Rectal smooth muscle tissue (tissue), 1 donor: ENCODE measurements around the gene DPP3.
A peak's percentile ranks its signal among the peaks of the same experiment; 100 is the strongest.
"Not testable (repeated sequence)": the region's sequence is repeated elsewhere in the genome, so short reads cannot be mapped to it uniquely, and the experiment has no call there.

Source experiments
- H3K27ac ChIP-seq: one replicate; pipeline ENCODE4 v1.7.0; 2013; ENCODE audit warnings: low read depth, low read length, inconsistent platforms
- H3K27me3 ChIP-seq: one replicate; pipeline ENCODE4 v1.7.0; 2013; ENCODE audit warnings: low read length; ENCODE audit not compliant: control insufficient read depth, insufficient read depth
- H3K36me3 ChIP-seq: one replicate; pipeline ENCODE4 v1.7.0; 2013; ENCODE audit warnings: low read length; ENCODE audit not compliant: control insufficient read depth, insufficient read depth
- H3K4me1 ChIP-seq: one replicate; pipeline ENCODE4 v1.7.0; 2013; ENCODE audit warnings: low read length; ENCODE audit not compliant: control insufficient read depth, insufficient read depth
- H3K4me3 ChIP-seq: one replicate; pipeline ENCODE4 v1.7.0; 2013; ENCODE audit warnings: low read length
- H3K9ac ChIP-seq: one replicate; pipeline ENCODE4 v1.7.0; 2013; ENCODE audit warnings: low read length

DPP3 gene

DNA sequence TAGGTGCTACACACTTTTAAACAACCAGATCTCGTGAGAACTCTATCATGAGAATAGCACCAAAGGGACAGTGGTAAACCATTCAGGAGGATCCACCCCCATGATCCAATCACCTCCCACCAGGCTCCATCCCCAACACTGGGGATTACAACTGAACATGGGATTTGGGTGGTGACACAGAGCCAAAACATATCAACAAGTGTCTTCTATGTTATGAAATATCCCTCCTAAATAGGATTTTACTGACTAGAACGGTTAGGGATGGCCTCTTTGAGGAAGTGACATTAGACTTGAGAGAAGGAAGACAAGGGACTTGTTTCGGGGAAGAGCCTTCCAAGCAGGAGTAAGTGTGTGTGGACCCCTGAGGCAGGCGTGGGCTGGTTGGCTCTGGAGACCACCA is 29.7 kb upstream of the DPP3 start:
- Histone ChIP-seq H3K4me1 (no peaks in the 10 kb centered on the region), H3K4me3 (no peak overlapping the region), H3K27me3 (no peaks in the 10 kb centered on the region), H3K27ac (no peak overlapping the region), H3K36me3 (no peaks in the 10 kb centered on the region), H3K9ac (no peak overlapping the region)

DNA sequence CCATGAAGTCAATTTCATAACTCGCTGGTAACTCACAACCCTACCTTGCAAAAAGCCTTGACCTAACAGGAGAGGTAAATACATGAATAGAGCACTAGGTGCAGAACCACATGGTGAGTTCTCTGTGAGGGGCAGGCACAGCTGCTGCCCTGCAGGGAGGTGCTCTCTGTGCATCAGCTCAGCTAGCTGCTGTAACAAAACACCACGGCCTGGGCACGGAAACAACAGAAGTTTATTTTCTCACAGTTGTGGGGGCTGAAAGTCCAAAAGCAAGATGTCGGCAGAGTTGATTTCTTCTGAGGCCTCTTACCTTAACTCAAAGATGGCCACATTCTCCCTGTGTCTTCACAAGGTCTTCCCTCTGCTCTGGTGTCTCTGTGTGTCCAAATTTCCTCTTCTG is 28.6 kb upstream of the DPP3 start:
- no peaks in the 10 kb centered on the region for H3K4me1 ChIP-seq
- no peak overlapping the region for H3K9ac ChIP-seq
- H3K4me3 ChIP-seq: no peak overlapping the region
- no peaks in the 10 kb centered on the region for H3K27me3 ChIP-seq
- H3K36me3 ChIP-seq: no peaks in the 10 kb centered on the region
- no peak overlapping the region for H3K27ac ChIP-seq

DNA sequence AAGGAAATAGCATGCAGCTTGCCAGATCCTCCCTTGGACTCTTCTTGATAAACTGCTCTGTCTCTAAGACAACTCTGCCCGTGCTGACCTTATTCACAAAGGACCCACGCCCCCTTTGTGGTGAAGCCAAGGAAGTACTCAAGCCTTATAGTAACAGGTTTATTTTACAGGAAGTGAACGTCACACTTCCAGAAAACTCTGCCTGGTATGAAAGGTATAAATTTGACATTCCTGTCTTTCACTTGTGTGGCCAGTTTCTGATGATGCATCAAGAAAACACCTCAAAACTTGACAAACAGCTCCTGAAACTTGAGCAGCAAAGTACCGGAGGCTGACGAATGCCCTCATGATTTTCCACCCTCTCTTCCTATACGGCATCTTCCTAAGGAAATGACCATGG is 26.0 kb upstream of the DPP3 start:
- Histone ChIP-seq H3K27me3 (no peaks in the 10 kb centered on the region), H3K4me3 (no peak overlapping the region), H3K4me1 (no peaks in the 10 kb centered on the region), H3K9ac (no peak overlapping the region), H3K36me3 (no peaks in the 10 kb centered on the region), H3K27ac (no peak overlapping the region)

DNA sequence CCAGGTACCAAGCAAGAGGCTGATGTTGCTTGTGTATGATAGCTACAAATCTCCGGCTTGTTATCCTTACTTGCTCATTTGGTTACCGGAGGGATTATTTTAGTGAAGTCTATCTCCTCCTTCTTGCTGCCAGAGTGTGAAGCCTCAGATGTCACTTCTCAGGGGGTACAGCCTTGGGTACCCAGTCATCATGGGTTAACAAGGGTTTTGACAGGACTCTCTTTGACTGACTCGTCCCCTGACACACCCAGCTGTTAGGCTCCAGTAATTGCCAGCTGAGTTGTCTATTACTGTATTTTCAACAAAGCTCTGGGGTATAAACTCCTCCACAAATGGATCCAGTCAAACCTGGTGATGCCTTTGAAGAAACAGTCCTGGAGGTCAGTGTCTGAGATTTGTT is 25.4 kb upstream of the DPP3 start:
- Histone ChIP-seq H3K27me3 (no peaks in the 10 kb centered on the region), H3K4me3 (no peak overlapping the region), H3K27ac (no peak overlapping the region), H3K4me1 (no peaks in the 10 kb centered on the region), H3K9ac (no peak overlapping the region), H3K36me3 (no peaks in the 10 kb centered on the region)

DNA sequence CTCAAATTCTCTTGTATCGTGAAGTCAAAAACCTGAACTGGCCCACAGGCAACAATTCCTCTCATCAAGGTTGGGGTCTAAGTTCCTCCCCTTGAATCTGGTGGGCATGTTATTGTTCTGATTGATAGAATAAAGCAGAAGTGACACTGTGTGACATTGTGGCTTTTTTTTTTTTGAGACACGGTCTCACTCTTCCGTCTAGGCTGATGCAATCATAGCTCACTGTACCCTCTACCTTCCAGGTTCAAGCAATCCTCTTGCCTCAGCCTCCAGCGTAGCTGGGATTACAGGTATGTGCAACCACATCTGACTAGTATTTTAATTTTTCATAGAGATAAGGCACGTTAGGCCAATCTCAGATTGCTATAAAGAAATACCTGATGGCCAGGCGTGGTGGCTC is 22.4 kb upstream of the DPP3 start:
- Histone ChIP-seq H3K4me3 (no peak overlapping the region), H3K27me3 (no peaks in the 10 kb centered on the region)

DNA sequence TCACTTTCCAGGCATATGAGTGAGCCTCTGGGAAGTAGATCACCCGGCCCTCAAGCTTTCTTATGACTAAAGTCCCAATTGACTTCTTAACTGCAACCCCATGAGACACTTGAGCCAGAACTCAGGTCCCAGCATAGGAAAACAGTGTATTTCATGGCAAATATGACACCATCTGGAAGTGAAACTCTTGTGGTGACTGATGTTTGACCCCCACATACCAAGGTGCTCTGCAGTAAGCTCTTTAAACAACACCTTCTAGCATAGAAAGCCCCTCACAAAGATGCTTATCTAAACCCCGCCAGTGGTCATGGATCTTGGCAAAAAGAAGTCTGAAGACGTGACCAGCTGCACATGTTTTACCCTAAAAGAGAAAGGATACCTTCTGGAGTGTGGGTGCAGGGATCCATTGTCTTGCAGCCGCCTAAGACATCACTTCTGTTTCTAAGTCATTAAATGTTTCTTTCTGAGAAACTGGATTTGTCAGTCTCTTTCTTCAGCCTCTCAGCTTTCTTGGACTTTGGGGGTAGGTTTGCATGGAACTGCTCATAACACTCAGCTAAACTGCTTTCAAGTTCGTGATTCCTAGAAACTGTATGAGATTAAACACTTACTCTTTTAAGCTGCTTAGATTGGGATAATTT is 21.0 kb upstream of the DPP3 start:
- Histone ChIP-seq H3K4me3 (no peak overlapping the region), H3K4me1 (no peaks in the 10 kb centered on the region), H3K27ac (no peak overlapping the region), H3K27me3 (no peaks in the 10 kb centered on the region), H3K9ac (no peak overlapping the region), H3K36me3 (no peaks in the 10 kb centered on the region)

More for the DNA sequence above, 22.4 kb upstream of the DPP3 start:
- H3K4me1 ChIP-seq: no peaks in the 10 kb centered on the region
- no peaks in the 10 kb centered on the region for H3K36me3 ChIP-seq
- H3K27ac ChIP-seq: no peak overlapping the region
- H3K9ac ChIP-seq: no peak overlapping the region

DNA sequence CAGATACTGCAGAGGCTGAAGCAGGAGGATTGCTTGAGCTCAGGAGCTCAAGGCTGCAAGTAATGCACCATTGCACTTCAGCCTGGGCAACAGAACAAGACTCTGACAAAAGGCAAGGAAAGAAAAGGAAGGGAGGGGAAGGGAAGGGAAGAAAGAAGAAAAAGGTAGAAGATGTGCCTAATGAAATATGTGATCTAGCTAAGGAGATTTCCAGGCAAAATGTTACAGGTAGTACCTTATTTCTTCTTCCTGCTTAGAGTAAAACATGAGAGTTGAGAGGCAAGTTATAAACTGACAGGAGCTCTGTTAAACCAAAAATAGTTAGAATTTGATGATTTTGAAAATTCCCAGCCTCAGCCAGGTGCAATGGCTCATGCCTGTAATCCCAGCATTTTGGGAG is 18.2 kb upstream of the DPP3 start:
- Histone ChIP-seq H3K36me3 (no peaks in the 10 kb centered on the region), H3K27ac (no peak overlapping the region), H3K27me3 (no peaks in the 10 kb centered on the region), H3K4me1 (no peaks in the 10 kb centered on the region), H3K4me3 (no peak overlapping the region), H3K9ac (no peak overlapping the region)

DNA sequence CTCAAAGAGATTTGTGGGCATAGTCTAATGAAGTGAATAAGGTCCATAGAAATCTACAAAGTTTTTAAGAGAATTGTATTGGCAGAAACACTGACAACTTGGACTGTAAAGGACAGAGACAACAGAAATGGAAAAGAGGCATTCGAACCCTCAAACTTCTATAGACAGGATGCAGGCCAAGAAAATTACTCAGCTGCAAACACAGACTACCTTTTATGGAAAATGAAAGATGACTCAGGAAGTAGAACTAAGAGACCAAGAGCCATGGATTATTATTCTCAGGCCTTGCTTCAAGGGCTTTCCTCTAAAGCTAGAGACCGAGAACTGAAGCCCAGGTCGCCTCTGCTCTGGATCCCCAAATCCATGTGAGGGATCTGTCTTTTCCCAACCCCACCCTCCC is 17.3 kb upstream of the DPP3 start:
- Histone ChIP-seq H3K36me3 (no peaks in the 10 kb centered on the region), H3K9ac (no peak overlapping the region), H3K27me3 (no peaks in the 10 kb centered on the region), H3K27ac (no peak overlapping the region), H3K4me3 (no peak overlapping the region), H3K4me1 (peaks cover 5% of the 10 kb centered on the region)

DNA sequence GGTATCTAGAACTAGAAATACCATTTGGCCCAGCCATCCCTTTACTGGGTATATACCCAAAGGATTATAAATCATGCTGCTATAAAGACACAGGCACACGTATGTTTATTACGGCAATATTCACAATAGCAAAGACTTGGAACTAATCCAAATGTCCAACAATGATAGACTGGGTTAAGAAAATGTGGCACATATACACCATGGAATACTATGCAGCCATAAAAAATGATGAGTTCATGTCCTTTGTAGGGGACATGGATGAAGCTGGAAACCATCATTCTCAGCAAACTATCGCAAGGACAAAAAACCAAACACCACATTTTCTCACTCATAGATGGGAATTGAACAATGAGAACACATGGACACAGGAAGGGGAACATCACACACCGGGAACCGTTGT is 16.1 kb upstream of the DPP3 start:
- H3K4me1 ChIP-seq, H3K27ac ChIP-seq, H3K4me3 ChIP-seq, H3K36me3 ChIP-seq, H3K27me3 ChIP-seq, H3K9ac ChIP-seq: not testable (repeated sequence)

DNA sequence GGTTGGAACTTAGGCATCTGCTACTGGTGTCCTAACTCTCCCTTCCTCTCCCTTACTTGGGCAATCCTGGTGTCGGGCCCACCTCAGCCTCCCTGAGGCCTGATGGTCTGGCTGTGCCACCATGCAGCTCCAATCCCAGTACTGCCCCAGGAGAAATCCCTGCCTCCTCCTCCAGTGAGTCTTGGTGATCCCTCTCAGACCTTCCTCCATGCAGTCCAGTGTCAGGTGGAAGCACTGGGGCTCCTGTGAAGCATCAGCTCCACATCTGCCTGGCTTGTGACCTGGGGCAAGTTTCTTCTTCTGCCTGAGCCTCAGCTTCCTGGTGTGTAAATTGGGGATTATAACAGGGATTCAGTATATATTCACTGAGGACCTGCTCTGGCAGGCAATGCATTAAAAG is 15.3 kb upstream of the DPP3 start:
- H3K9ac ChIP-seq: no peak overlapping the region
- H3K27ac ChIP-seq: no peak overlapping the region
- H3K4me3 ChIP-seq: no peak overlapping the region
- H3K27me3 ChIP-seq: no peaks in the 10 kb centered on the region
- no peaks in the 10 kb centered on the region for H3K36me3 ChIP-seq
- H3K4me1 ChIP-seq: peaks cover 6% of the 10 kb centered on the region

DNA sequence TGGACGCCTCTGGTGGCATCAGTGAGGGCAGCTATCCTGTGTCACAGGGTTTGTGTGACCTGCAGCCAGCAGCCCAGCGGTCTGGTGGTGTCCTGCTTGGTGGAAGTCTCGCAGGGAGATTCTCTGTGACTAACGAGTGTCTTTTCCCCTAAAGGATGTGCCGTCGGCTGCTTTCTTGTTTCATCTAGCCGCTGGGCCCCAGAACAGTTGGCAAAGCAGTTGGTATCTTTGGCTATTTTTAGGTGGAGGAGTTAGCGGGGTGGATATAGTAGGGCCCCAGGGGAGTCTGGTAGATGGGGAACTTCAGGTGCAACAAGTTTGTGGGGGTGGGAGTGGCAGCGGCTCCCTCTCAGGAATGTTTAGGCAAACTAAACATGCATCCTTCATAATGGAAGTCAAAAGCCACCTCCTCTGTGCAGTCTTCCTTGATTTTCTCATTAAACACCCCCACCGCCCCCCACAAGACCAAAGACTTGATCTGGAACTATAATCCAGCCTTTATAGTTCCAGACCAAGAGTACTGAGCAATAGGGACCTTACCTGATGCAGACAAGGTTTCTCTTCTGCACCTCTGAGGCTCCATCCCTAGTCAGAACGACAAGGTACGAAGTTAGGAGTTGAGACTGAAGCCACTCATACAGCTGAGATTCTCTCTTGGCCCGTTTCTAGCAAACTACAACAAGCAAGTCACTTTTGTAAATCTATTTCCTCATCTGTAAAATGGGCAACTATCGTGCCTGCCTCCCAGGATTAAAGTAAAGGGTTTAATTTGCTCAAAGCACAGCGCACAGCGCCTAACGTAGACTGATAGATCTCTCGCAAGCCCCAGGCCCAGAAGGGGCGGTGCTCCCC is 14.6 kb upstream of the DPP3 start:
- H3K4me3 ChIP-seq: peak overlapping the region; percentile 76
- no peaks in the 10 kb centered on the region for H3K36me3 ChIP-seq
- no peak overlapping the region for H3K27ac ChIP-seq
- no peak overlapping the region for H3K9ac ChIP-seq
- H3K27me3 ChIP-seq: no peaks in the 10 kb centered on the region
- H3K4me1 ChIP-seq: peaks cover 6% of the 10 kb centered on the region

DNA sequence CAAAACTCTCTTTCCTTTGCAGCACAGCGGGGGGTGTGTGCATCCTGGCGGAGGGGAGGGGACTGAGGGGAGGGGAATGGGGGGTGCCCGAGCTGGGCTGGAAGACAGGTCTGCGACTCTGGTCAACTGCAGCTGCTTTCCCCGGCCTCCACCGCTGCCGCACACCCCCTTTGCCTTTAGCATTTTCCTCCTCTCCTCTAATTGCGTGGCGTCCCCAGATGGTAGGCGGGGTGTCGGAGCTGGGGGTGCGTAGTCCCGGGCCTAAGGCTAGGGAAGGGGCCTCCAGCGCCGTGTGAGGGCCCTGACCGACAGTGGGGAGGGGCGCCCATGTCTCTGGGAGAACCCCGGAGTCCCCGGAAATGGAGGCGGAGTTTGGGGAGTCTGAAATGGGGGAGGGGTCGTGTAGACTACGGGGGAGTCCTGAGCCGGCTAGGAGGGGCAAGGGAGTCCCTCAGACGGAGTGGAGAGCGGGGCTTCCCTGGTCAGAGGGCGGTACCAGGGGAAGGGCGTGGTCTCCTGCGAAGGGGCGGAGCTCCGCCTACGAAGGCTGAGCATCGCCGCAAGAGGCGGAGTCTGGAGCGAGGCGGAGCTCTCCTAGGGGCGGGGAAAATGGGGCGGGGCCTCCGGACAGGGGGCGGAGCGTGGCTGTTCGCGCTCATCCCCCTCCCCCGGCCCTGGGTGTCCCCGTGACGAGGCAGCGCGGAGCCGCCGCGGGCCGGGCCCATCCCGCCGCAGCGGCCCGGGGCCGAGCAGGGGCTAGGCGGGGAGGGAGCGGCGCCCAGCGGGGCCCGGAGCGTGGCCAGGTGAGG is 13.8 kb upstream of the DPP3 start, which contains the start of gene PELI3:
PELI3 (plus strand) TSS at position 681 of the 809 bp plus-strand sequence. CDS start 1,224 bp downstream, outside the sequence.
- H3K4me1 ChIP-seq: peaks cover 6% of the 10 kb centered on the region
- H3K27me3 ChIP-seq: no peaks in the 10 kb centered on the region
- peak within 1 kb of the TSS; percentile 86 for H3K4me3 ChIP-seq
- H3K36me3 ChIP-seq: no peaks in the 10 kb centered on the region
- H3K27ac ChIP-seq: peak within 1 kb of the TSS; percentile 80
- peak within 1 kb of the TSS; percentile 32 for H3K9ac ChIP-seq
